Stimulated activated CD4-positive, alpha-beta T cell treated with anti-CD3 and anti-CD28 coated beads, Interleukin-12 subunit alpha, Interleukin-12 subunit beta, amount 100 ng/mL, for 4 hours (primary cell): ENCODE data around the gene ARAP1.

ENCODE experiments used
- DNase-seq: peaks from one replicate; pipeline ENCODE4 v3.0.0-alpha.2; 2020

The ARAP1 gene

DNA sequence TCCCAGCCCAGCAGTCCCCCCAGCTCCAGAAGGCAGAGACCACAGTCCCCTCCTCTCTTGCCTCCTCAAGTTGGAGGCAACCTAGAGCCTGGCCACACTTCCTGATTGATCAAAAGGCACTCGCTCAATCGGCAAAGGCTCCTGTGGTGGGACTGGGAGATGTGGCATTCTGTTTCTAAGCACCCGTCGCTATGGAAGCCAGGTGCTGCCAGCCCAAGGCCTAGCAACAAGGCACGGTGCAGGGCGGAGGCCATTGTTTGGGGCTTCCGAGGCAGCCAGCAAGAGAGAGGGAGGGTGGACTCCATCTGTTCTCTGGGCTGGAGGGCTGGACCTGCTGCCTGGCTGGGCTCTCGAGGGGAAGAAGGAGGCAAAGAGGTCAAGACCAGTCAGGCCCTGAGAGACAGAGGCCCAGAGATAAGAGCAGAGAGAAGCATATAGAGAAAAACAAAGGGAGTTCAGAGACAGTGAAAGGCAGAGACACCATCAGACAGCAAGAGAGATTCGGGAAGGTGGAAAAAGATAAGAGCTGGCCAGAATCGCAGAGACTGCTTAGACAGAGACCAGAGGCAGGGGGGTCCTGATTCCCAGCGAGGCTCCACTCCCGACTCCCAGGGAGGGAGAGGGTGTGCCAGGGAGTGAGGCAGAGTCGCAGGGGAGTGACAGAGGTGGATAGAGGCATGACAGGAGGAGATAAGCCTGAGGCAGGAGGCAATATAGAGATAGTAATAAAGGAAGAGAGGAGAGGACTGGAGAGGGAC lies 99.2 kb downstream of the ARAP1 start:
- no peak for DNase-seq

GRCh38 chr11:72652133-72652532 lies 100.1 kb downstream of the ARAP1 start:
- no peak for DNase-seq

DNA sequence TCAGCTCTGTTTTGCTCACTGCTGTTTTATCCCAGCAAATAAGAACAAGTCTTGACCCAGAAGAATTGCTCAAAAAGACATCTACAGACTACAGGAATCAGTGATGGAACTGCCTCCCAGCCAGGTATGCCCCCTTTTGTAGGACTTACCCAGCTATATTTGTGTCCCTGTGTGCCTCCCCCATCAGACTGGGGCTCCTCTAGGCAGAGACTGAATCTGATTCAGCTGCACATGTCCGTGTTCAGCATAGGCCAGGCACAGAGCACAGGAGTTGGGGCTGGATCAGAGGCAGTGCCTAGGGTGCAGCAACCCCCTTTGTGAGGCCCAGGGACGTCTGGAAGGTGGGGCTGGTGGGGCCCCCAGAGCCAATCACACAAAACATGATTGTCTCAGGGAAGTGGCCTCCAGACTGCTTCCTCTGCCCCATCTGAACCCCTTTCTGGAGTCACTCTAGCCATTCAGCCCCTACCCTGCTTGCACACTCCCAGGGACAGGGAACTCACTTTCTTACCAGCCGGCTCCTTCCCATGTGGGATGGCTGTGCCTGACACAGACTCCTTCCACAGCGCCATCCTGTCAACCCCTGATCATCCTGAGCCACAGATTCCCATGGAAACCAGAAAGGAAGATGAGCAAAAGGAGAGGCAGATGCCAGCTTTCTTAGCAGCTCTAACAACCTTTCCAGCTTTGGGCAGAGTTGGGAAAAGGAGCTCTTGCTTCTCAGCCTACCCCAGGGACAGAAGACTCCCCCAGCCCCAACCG lies 102.8 kb downstream of the ARAP1 start:
- DNase-seq: no peak

DNA sequence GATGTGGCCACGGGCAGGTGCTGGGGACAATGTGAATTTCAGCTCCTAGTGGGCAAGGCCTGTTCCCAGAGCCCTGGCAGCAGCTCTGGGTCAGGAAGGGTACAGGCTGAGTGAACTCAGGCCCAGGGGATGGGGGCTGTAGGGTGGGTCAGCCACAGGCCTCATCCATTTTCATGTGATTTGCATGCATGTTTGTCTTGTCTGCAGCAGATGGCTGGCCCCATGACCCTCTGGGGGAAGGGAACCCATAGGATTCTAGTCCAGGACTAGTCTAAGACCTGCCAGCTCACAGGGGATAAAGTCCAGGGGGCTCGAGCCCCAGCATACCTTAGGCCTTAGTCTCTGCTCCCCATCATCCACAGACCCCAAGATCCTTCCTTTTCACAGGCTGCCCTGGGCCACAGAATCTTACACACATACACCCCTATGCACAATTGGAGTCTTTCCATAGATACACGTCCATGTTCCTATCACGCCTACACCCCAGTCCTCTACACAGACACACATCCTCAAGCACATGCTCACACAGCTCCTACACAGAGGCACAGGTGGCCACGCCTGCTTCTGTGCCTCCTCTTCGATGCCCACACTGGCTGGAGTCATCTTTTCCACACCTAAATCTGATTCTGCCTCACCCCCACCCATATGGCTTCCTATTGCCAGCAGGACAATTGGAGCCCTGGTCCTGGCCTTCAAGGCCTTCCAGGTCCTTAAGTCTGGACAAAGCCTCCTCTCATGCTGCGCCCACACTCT lies 103.6 kb downstream of the ARAP1 start:
- no peak for DNase-seq

- no peak for DNase-seq
Measured at GRCh38 chr11:72647882-72648281, 104.3 kb downstream of the ARAP1 start.

GRCh38 chr11:72646472-72646871 lies 105.7 kb downstream of the ARAP1 start:
- DNase-seq: no peak

DNA sequence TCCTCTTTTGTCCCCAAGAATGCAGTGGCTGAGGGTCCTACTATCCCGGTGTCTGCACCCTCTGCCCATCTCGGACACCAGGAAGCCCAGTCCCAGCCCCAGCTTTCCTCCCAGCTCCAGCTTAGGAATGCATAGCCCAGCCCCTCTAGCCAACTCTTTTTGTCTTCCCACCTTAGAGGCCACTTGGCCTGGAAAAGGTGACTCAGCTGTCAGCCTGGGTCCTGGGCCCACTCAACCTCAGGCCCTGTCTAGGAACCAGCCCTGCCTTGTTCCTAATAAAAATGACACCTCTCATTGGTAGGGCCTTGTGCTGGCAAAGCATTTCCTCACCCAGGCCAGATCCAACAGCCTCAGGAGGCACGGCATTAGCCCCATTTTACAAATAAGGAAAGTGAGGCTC lies 106.2 kb downstream of the ARAP1 start:
- DNase-seq: no peak

DNA sequence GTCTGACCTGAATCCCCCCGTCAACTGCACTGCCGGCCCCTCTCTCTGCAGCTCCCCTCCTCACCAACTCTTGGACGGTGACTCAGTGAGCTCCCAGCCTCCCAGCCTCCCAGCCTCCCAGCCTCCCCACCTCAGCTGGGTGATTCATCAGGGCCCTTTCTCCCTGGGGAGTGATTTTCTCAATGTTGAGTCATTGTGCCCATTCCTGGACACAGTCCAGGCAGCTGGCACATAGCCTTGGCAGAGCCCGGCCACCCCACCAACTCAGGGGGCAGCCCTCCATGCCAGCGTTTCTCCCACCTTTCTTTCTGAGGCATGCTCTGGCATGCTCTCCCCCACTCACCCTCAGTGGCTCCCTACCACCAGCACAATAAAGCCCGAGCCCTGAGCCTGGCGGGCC lies 108.7 kb downstream of the ARAP1 start:
- no peak for DNase-seq

DNA sequence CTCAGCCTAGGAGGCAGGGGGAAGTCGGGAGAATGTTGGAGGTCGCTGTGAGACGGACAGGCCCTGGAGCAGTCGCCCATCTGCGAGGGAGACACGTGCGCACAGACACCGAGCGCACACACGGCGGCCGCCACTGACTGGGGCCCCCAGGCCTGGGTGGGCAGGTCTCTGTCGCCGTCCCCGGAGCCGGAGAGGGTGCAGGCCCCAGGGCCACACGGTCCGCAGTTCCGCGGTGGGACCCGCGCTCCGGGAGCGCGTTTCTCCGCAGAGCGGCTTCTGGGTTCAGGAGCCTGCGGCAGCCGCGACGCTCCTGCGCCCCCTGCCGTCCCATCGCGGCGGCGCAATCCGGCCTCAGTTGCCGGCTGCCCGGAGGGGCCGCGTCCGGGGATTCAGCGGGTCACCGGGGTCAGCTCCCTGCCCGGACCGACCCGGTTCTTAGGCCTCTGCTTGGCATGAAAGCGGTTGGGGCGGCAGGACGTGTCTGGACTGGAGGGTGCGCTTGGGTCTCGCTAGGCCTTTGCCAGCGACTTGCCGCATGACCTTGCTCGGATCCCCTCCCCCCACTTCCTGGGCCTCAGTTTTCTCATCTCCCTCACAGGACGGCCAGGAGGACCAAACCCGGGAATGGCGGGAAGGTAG lies 109.2 kb downstream of the ARAP1 start:
- peak; percentile 71 for DNase-seq

DNA sequence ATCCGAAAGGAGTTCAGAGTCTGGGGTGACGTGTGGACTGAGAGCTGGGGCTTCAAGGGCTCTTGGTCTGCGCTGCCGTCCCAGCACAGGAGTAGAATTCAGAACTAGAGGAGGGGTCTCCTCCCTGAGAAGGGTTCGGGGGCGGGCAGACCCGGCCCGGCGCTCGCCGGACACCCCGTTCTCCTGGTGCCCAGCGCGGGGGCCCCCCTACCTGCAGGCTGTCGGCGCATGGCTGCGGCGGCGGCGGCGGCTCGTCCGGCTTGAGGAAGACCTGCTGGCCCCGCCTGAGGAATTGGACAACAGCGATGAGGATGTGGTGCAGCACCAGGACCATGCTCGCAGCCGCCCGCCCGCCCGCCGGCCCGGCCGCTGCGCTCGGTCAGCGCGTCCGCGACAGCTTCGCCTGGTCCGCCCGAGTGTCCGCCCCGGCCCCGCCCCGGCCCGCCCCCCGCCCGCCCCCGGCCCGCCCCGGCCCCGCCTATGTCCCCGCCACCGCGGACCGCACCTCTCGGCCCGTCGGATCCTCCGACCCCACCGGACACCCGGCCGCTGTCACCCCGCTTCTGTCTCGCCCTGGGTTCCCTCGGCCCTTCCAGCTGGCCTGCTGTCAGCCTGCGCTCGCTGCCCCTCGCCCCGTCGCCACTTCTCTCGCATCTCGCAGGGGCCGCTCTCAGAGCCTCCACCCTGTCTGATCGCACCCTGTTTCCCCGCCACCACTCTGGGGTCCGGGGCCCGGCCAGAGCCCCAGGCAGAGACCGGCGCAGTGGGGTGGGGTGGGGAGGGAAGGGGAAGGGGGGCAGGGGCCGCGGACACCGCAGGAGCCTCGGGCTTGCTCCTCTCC lies 109.9 kb downstream of the ARAP1 start:
- DNase-seq: peak; percentile 6

GRCh38 chr11:72641522-72642042 lies 110.6 kb downstream of the ARAP1 start:
- no peak for DNase-seq

- no peak for DNase-seq
Measured at GRCh38 chr11:72639502-72640375, 112.5 kb downstream of the ARAP1 start.

- no peak for DNase-seq
Measured at GRCh38 chr11:72637926-72638325, 114.3 kb downstream of the ARAP1 start.

DNA sequence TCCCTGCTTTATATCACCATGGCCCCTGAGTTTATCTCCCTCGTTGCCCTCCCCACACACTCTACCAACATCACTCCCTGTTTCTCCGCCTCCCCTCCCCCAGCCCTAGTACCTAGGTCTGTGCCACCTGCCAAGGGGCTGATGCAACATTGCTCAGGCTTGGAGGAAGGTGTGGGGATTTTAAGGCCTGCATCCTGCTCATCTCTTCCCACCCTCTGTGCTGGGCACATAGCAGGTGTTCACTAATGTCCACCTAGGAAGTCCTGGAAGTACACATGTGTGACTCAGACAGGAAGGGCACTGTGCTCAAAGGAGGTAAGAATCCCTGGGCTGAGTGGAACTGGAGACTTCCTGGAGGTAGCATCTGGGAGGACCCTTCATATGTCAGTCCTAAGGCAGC lies 115.0 kb downstream of the ARAP1 start:
- DNase-seq: no peak

GRCh38 chr11:72636376-72636775 lies 115.8 kb downstream of the ARAP1 start:
- no peak for DNase-seq

DNA sequence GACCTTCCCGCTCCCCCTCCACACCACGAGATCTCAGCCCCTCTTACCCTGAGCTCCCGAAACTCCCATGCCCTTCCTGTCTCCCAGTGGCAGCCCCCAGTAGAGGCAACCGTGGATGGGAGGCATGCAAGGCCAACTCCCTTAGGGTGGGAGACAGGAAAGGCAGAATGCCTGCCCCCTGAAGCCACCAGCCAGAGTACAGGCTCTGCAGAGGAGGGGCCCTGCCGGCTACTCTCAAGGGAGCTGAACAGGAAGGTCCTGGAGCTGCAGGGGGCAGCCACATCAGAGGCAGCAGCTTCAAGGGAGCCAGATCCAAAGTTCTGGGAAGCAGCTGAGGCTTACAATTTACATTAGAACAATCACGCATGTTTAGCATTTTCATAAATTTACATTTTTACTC lies 116.3 kb downstream of the ARAP1 start:
- DNase-seq: no peak

GRCh38 chr11:72635309-72635915 lies 116.8 kb downstream of the ARAP1 start:
- no peak for DNase-seq
